DOHH2 (cell line): Measurements from ENCODE around the gene PLA2G3.
"Not testable (repeated sequence)": the region's sequence is repeated elsewhere in the genome, so short reads cannot be mapped to it uniquely, and the experiment has no call there.

ENCODE experiments used
- H3F3A ChIP-seq: fragments of 200-600 bp; sonication (generic), shearing (Covaris generic); 2 replicates; pipeline ENCODE4 v1.6.0; 2016; ENCODE audit warnings: antibody characterized with exemption, mild to moderate bottlenecking; ENCODE audit not compliant: control insufficient read depth, insufficient read depth
- H3K27ac ChIP-seq: fragments of 200-600 bp; sonication (generic); 2 replicates; pipeline ENCODE4 v1.5.1; 2014; ENCODE audit warnings: low read depth, mild to moderate bottlenecking, low read length, moderate library complexity
- H3K27me3 ChIP-seq: fragments of 200-600 bp; sonication (generic); 2 replicates; pipeline ENCODE4 v1.6.1; 2014; ENCODE audit warnings: mild to moderate bottlenecking, low read length, mixed read lengths; ENCODE audit not compliant: control insufficient read depth
- H3K36me3 ChIP-seq: fragments of 200-600 bp; sonication (generic); 2 replicates; pipeline ENCODE4 v1.6.1; 2014; ENCODE audit warnings: mild to moderate bottlenecking, low read length, moderate library complexity, mixed read lengths; ENCODE audit not compliant: control insufficient read depth
- H3K4me1 ChIP-seq: fragments of 200-600 bp; sonication (generic); 2 replicates; pipeline ENCODE4 v1.6.1; 2014; ENCODE audit warnings: mild to moderate bottlenecking, low read length, mixed read lengths; ENCODE audit not compliant: control insufficient read depth
- H3K4me2 ChIP-seq: fragments of 200-600 bp; sonication (generic); 2 replicates; pipeline ENCODE4 v1.6.0; 2014; ENCODE audit warnings: mild to moderate bottlenecking, low read length, moderate library complexity
- H3K4me3 ChIP-seq: fragments of 200-600 bp; sonication (generic); 2 replicates; pipeline ENCODE4 v1.5.1; 2014; ENCODE audit warnings: mild to moderate bottlenecking, low read length, mixed read lengths
- H3K79me2 ChIP-seq: fragments of 200-600 bp; sonication (generic); 2 replicates; pipeline ENCODE4 v1.6.1; 2014; ENCODE audit warnings: mild to moderate bottlenecking, low read length, mixed read lengths; ENCODE audit not compliant: control insufficient read depth
- H3K9me2 ChIP-seq: fragments of 200-600 bp; sonication (generic); replicated peaks from 2 replicates; pipeline ENCODE4 v1.6.1; 2014; ENCODE audit warnings: mild to moderate bottlenecking, low read length, mixed read lengths; ENCODE audit not compliant: control insufficient read depth
- H3K9me3 ChIP-seq: fragments of 200-600 bp; sonication (generic); 2 replicates; pipeline ENCODE4 v1.6.1; 2014; ENCODE audit warnings: antibody characterized with exemption, low read length, mixed read lengths; ENCODE audit not compliant: control insufficient read depth, insufficient read depth
- H4K20me1 ChIP-seq: fragments of 200-600 bp; sonication (generic); 2 replicates; pipeline ENCODE4 v1.6.0; 2014; ENCODE audit warnings: low read depth, mild to moderate bottlenecking, antibody characterized with exemption, low read length, moderate library complexity; ENCODE audit not compliant: control insufficient read depth, insufficient read depth
- EZH2phosphoT487 ChIP-seq: fragments of 200-600 bp; sonication (generic); IDR thresholded peaks from 2 replicates; pipeline ENCODE4 v1.6.1; 2017; ENCODE audit warnings: borderline replicate concordance, mild to moderate bottlenecking, antibody characterized with exemption, low read length, moderate library complexity, mixed read lengths
- TF ChIP-seq, protein P1 (sequence below): fragments of 200-600 bp; sonication (generic); IDR thresholded peaks from one replicate; pipeline ENCODE4 v1.5.1; 2014; ENCODE audit warnings: antibody characterized with exemption, mild to moderate bottlenecking, low read depth, low read length; ENCODE audit not compliant: poor library complexity, severe bottlenecking

PLA2G3 gene

DNA sequence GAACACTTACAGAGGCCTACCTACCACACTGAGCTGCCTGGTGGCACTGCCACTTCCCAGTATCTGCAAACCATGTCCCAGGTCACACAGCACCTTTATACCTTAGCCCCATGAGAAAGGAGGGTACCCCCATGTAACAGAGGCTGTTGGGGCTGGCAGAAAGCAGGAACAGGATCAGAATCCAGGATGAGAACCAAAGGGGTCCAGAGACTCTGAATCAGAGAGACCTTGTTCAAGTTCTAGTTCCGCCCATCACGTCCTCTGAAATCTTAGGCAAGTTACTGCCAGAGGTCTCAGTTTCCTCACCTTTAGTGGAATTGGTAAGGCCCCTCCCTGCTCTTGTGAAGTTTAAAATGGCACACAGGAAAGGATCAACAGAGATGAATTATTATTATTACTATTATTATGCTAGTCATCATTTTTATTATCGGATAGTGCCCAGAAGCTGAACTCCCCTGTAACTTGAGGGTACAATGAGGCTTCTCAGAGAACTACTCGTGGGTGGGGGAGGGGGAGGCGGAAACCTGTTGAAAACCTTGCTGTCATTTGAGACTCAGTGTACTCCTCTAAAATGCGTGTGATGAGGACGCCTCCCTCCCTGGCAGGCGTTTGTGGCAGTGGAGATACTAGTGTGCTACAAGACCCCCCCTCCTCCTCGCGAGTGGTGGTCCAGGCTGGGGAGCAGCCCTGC lies 42.2 kb downstream of the PLA2G3 start:
- no peaks in the 10 kb centered on the region for H3K4me1 ChIP-seq
- no peak overlapping the region for H3K27ac ChIP-seq
- no peaks in the 10 kb centered on the region for H3F3A ChIP-seq
- H3K4me3 ChIP-seq, result no peak overlapping the region
- no peak overlapping the region for H3K4me2 ChIP-seq
- H3K9me2 ChIP-seq, result no peaks in the 10 kb centered on the region
- H3K79me2 ChIP-seq, result no peaks in the 10 kb centered on the region
- H3K27me3 ChIP-seq, result no peaks in the 10 kb centered on the region
- H3K36me3 ChIP-seq, result no peaks in the 10 kb centered on the region
- H3K9me3 ChIP-seq, result no peaks in the 10 kb centered on the region
- no peaks in the 10 kb centered on the region for H4K20me1 ChIP-seq
- TF ChIP-seq, protein P1, sequence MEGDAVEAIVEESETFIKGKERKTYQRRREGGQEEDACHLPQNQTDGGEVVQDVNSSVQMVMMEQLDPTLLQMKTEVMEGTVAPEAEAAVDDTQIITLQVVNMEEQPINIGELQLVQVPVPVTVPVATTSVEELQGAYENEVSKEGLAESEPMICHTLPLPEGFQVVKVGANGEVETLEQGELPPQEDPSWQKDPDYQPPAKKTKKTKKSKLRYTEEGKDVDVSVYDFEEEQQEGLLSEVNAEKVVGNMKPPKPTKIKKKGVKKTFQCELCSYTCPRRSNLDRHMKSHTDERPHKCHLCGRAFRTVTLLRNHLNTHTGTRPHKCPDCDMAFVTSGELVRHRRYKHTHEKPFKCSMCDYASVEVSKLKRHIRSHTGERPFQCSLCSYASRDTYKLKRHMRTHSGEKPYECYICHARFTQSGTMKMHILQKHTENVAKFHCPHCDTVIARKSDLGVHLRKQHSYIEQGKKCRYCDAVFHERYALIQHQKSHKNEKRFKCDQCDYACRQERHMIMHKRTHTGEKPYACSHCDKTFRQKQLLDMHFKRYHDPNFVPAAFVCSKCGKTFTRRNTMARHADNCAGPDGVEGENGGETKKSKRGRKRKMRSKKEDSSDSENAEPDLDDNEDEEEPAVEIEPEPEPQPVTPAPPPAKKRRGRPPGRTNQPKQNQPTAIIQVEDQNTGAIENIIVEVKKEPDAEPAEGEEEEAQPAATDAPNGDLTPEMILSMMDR, result no peak
- TF ChIP-seq EZH2phosphoT487, result no peak

DNA sequence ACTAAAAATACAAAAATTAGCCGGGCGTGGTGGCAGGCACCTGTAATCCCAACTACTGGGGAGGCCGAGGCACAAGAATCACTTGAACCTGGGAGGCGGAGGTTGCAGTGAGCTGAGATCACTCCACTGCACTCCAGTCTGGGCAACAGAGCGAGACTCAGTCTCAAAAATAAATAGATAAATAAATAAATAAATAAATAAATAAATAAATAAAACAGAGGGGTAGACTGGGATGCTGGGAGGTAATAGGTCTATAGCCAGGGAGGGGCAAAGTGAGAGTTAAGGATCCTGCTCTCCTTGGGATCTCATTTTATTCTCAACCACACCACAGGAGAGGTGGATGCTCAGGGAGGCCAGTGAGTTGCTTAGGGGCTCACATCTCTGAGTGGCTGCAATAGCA lies 42.8 kb downstream of the PLA2G3 start:
- H3K4me2 ChIP-seq, H3F3A ChIP-seq, H3K4me1 ChIP-seq, H3K36me3 ChIP-seq, H3K9me2 ChIP-seq, H3K9me3 ChIP-seq, H3K4me3 ChIP-seq, H3K79me2 ChIP-seq, H3K27me3 ChIP-seq, H4K20me1 ChIP-seq, H3K27ac ChIP-seq: not testable (repeated sequence)

DNA sequence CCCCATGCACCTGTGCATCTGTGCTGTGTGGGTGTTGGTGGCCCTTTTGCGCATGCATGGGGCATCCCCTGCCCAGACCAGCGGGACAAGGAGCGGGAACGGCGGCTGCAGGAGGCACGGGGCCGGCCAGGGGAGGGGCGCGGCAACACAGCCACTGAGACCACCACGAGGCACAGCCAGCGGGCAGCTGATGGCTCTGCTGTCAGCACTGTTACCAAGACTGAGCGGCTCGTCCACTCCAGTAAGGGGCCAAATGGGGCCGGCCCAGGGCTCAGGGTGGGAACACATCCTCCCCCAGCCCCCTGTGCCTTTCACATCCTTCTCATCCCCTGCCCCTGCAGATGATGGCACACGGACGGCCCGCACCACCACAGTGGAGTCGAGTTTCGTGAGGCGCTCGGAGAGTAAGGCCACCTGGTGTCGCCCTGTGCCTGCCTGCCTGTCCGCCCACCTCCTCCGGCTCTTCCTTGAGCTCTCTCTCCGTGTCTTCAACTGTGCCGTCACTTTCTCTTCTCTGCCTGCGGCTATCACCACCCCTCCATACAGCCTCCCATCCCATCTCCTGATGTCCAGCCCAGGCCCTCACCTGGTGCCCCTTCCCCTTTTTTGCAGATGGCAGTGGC lies 43.5 kb downstream of the PLA2G3 start:
- H3K36me3 ChIP-seq, result no peaks in the 10 kb centered on the region

More for the DNA sequence above, 43.5 kb downstream of the PLA2G3 start:
- H3K4me2 ChIP-seq, result no peak overlapping the region
- no peaks in the 10 kb centered on the region for H3F3A ChIP-seq
- H3K9me3 ChIP-seq, result no peaks in the 10 kb centered on the region
- TF ChIP-seq EZH2phosphoT487, result no peak
- TF ChIP-seq, protein P1, result no peak
- H3K27me3 ChIP-seq, result no peaks in the 10 kb centered on the region
- H3K4me1 ChIP-seq, result no peaks in the 10 kb centered on the region
- no peak overlapping the region for H3K27ac ChIP-seq
- no peaks in the 10 kb centered on the region for H4K20me1 ChIP-seq
- no peak overlapping the region for H3K4me3 ChIP-seq
- H3K9me2 ChIP-seq, result no peaks in the 10 kb centered on the region
- no peaks in the 10 kb centered on the region for H3K79me2 ChIP-seq
